Measurements from ENCODE around the gene OLFML2A. TPM values are rescaled to one million over a fixed set of nuclear protein-coding genes. Genes with fewer than 3 reads are reported as not detected.

OLFML2A gene
- total and polyA plus RNA-seq, 2 of the 13 experiments (the other 11 are each of a cell fraction or from before 2014, with no cell fraction given) = 0.01 to 0.02 TPM

GRCh38 chr9:124840300-124840833 is 63.4 kb downstream of the OLFML2A start (continued):
- TF ChIP-seq SNRNP70 (IDR thresholded peaks at IDR 0.05; ENCODE audit: low read depth, low read length) (no peak), STAG1 (CRISPR knock-in tag; IDR thresholded peaks at IDR 0.05) (0 out of 2 replicates have a peak, but pooled peaks have one; percentile 3), ZNF713 (CRISPR knock-in tag; IDR thresholded peaks at IDR 0.05) (no peak), ZNF687 (CRISPR knock-in tag; IDR thresholded peaks at IDR 0.05) (peak; percentile 45), IKZF1 (IDR thresholded peaks at IDR 0.05) (no peak), MTERF4 (CRISPR knock-in tag; IDR thresholded peaks at IDR 0.05) (no peak), STAT6 (CRISPR knock-in tag; IDR thresholded peaks at IDR 0.05; ENCODE audit: borderline replicate concordance) (no peak), ZMYM3 (CRISPR knock-in tag; IDR thresholded peaks at IDR 0.05) (0 out of 2 replicates have a peak, but pooled peaks have one; percentile 7), FOXP1 (IDR thresholded peaks at IDR 0.05) (no peak), FOXP1 (CRISPR knock-in tag; IDR thresholded peaks at IDR 0.05) (no peak), MZF1 (CRISPR knock-in tag; IDR thresholded peaks at IDR 0.05; ENCODE audit: borderline replicate concordance) (no peak), ZSCAN20 (CRISPR knock-in tag; IDR thresholded peaks at IDR 0.05; ENCODE audit: borderline replicate concordance) (no peak), DMAP1 (CRISPR knock-in tag; IDR thresholded peaks at IDR 0.05) (no peak), ZNF776 (CRISPR knock-in tag; IDR thresholded peaks at IDR 0.05) (no peak), NFRKB (IDR thresholded peaks at IDR 0.05) (no peak), NCOA1 (CRISPR knock-in tag; IDR thresholded peaks at IDR 0.05) (no peak), RCOR2 (CRISPR knock-in tag; IDR thresholded peaks at IDR 0.05) (no peak), ATF4 (CRISPR knock-in tag; IDR thresholded peaks at IDR 0.05) (no peak), TERF1 (CRISPR knock-in tag; IDR thresholded peaks at IDR 0.05) (no peak)

Data from HepG2 (cell line).